ENCODE data around the gene RBM7. TPM values are rescaled to one million over a fixed set of nuclear protein-coding genes. Genes with fewer than 3 reads are reported as not detected.

The RBM7 gene
- total RNA-seq, 1 experiment from 2014 or later = 27.9 TPM

- no peak overlapping the region for H3K4me3 ChIP-seq (replicated peaks in 1 of 2; ENCODE audit: low read depth in 1 of 2, low read length in 2 of 2)
- no peaks in the 10 kb centered on the region for H3K79me2 ChIP-seq (ENCODE audit: insufficient read depth, low read length)
- no TSS peak for BruUV-seq (replicated peaks)
- no peaks in the 10 kb centered on the region for H3K9me3 ChIP-seq (ENCODE audit: control insufficient read depth in 1 of 2, insufficient read depth in 1 of 2, low read depth in 1 of 2, low read length in 2 of 2)
- no peak overlapping the region for H2AFZ ChIP-seq (ENCODE audit: low read depth, low read length, poor library complexity, severe bottlenecking)
- 0 out of 4 replicates have a peak, but pooled peaks cover 0 to 5% of the 10 kb centered on the region in 2 experiments for H3K36me3 ChIP-seq (ENCODE audit: control insufficient read depth in 1 of 2, insufficient read depth in 2 of 2, low read length in 2 of 2)
- RAD21 ChIA-PET (ENCODE audit: low non-redundant PET in 1 of 2, low total read pairs in 2 of 2, uncharacterized antibody in 2 of 2, unreplicated experiment in 2 of 2) = no interaction called here
- no peak overlapping the region for H3K4me2 ChIP-seq (ENCODE audit: low read length)
- no peaks in the 10 kb centered on the region for H3K9me2 ChIP-seq (ENCODE audit: insufficient read depth)
- no peak for ATAC-seq
- H3K9ac ChIP-seq (ENCODE audit: low read length) = no peak overlapping the region
- CTCF ChIA-PET = no interaction called here
- no peaks in the 10 kb centered on the region for H3K27me3 ChIP-seq (ENCODE audit: insufficient read depth, low read length)
- peaks cover 0 to 13% of the 10 kb centered on the region in 2 experiments; a peak in 2 of 4 replicates for H3K4me1 ChIP-seq (ENCODE audit: control insufficient read depth in 1 of 2, insufficient read depth in 2 of 2, low read length in 2 of 2)
- H4K20me1 ChIP-seq (ENCODE audit: insufficient read depth) = no peaks in the 10 kb centered on the region; the same call in 1 of the 2 replicates
- DNase-seq (ENCODE audit: low read depth, low spot score) = no peak
- intact Hi-C loops (cut with micrococcal nuclease) = no loop called here
- TF ChIP-seq EZH2phosphoT487 (IDR thresholded peaks at IDR 0.05; ENCODE audit: borderline replicate concordance) = no peak
- TF ChIP-seq FOSL1 (IDR thresholded peaks at IDR 0.05; ENCODE audit: low read depth) = no peak
- POLR2A ChIA-PET = no interaction called here
- H3K27ac ChIP-seq (ENCODE audit: low read depth, low read length) = no peak overlapping the region
Observed at GRCh38 chr11:114413958-114414357, 13.5 kb downstream of the RBM7 start.

GRCh38 chr11:114416441-114416961 lies 16.0 kb downstream of the RBM7 start:
- H2AFZ ChIP-seq (ENCODE audit: low read depth, low read length, poor library complexity, severe bottlenecking) = no peak overlapping the region
- DNase-seq (ENCODE audit: low read depth, low spot score) = no peak
- peak; percentile 59; the same call in 1 of the 2 replicates for ATAC-seq
- BruUV-seq (replicated peaks) = no TSS peak
- H3K36me3 ChIP-seq (ENCODE audit: control insufficient read depth in 1 of 2, insufficient read depth in 2 of 2, low read length in 2 of 2) = no peaks in the 10 kb centered on the region
- peak overlapping the region; percentile 13; the same call in 1 of the 2 replicates for H3K4me2 ChIP-seq (ENCODE audit: low read length)
- no peaks in the 10 kb centered on the region for H3K79me2 ChIP-seq (ENCODE audit: insufficient read depth, low read length)
- H3K9me2 ChIP-seq (ENCODE audit: insufficient read depth) = no peaks in the 10 kb centered on the region
- CTCF ChIA-PET = no interaction called here
- H3K27ac ChIP-seq (ENCODE audit: low read depth, low read length) = no peak overlapping the region
- no peak overlapping the region for H3K9ac ChIP-seq (ENCODE audit: low read length)
- RAD21 ChIA-PET (ENCODE audit: low non-redundant PET in 1 of 2, low total read pairs in 2 of 2, uncharacterized antibody in 2 of 2, unreplicated experiment in 2 of 2) = no interaction called here
- POLR2A ChIA-PET = no interaction called here
- H3K4me3 ChIP-seq (replicated peaks in 1 of 2; ENCODE audit: low read depth in 1 of 2, low read length in 2 of 2) = no peak overlapping the region
- H3K27me3 ChIP-seq (ENCODE audit: insufficient read depth, low read length) = no peaks in the 10 kb centered on the region
- H3K9me3 ChIP-seq (ENCODE audit: control insufficient read depth in 1 of 2, insufficient read depth in 1 of 2, low read depth in 1 of 2, low read length in 2 of 2) = no peaks in the 10 kb centered on the region
- intact Hi-C loops (cut with micrococcal nuclease) = no loop called here
- H4K20me1 ChIP-seq (ENCODE audit: insufficient read depth) = no peaks in the 10 kb centered on the region; the same call in 1 of the 2 replicates
- H3K4me1 ChIP-seq (ENCODE audit: control insufficient read depth in 1 of 2, insufficient read depth in 2 of 2, low read length in 2 of 2) = peaks cover 0 to 13% of the 10 kb centered on the region in 2 experiments; a peak in 2 of 4 replicates
- TF ChIP-seq TCF7L2 (IDR thresholded peaks at IDR 0.05; ENCODE audit: borderline replicate concordance, extremely low read depth, insufficient read depth, insufficient read length) (no peak), RAD21 (IDR thresholded peaks at IDR 0.05; ENCODE audit: low read depth) (no peak), CEBPB (IDR thresholded peaks at IDR 0.05; ENCODE audit: low read depth) (no peak), SRF (IDR thresholded peaks at IDR 0.05; ENCODE audit: low read depth) (no peak), CTCF (IDR thresholded peaks at IDR 0.05 in 2 of 3, conservative IDR thresholded peaks at IDR 0.05 in 1 of 3; ENCODE audit: borderline replicate concordance in 1 of 3, insufficient read depth in 1 of 3, low read depth in 2 of 3, low read length in 2 of 3) (no peak), JUND (IDR thresholded peaks at IDR 0.05) (no peak), MAX (IDR thresholded peaks at IDR 0.05) (peak; percentile 37; the same call in 1 of the 2 replicates)

Data from HCT116 (cell line).